OCI-LY1 (cell line): ENCODE data around the gene SUPT3H.

Experiments
- CTCF ChIP-seq: fragments of 200-600 bp; sonication (generic), shearing (Covaris generic); IDR thresholded peaks from 2 replicates; pipeline ENCODE4 v1.5.1; 2017; ENCODE audit warnings: mild to moderate bottlenecking, antibody characterized with exemption, low read length, moderate library complexity, mixed read lengths
- EZH2 ChIP-seq: fragments of 200-600 bp; sonication (generic), shearing (Covaris generic); IDR thresholded peaks from 2 replicates; pipeline ENCODE4 v1.8.0; 2017; ENCODE audit warnings: borderline replicate concordance, mixed run types, mild to moderate bottlenecking, antibody characterized with exemption, low read length, moderate library complexity, mixed read lengths

- TF ChIP-seq CTCF (no peak), EZH2 (no peak)
Measured at GRCh38 chr6:45364466-45364865, 13.3 kb downstream of the SUPT3H start.
